Suprapubic skin (tissue), 4 donors: Measurements from ENCODE around the gene EIF3B. TPM values are rescaled to one million over a fixed set of nuclear protein-coding genes. Genes with fewer than 3 reads are reported as not detected.

ENCODE experiments used
- DNase-seq, 2 donors: peaks; one replicate each; pipeline ENCODE4 v3.0.0-alpha.2; 2019; ENCODE audit warnings: low spot score in 2 of 2
- H3K27ac ChIP-seq: fragments of 200-600 bp; sonication (generic); one replicate; pipeline ENCODE4 v1.5.1; 2019
- H3K27me3 ChIP-seq: fragments of 200-600 bp; sonication (generic); one replicate; pipeline ENCODE4 v1.5.1; 2019
- H3K36me3 ChIP-seq: fragments of 200-600 bp; sonication (generic); one replicate; pipeline ENCODE4 v1.5.1; 2019
- H3K4me1 ChIP-seq: fragments of 200-600 bp; sonication (generic); one replicate; pipeline ENCODE4 v1.5.1; 2019
- H3K4me3 ChIP-seq: fragments of 200-600 bp; sonication (generic); one replicate; pipeline ENCODE4 v1.5.1; 2019; ENCODE audit warnings: mild to moderate bottlenecking
- H3K9me3 ChIP-seq: fragments of 200-600 bp; sonication (generic); one replicate; pipeline ENCODE4 v1.5.1; 2019
- CTCF ChIP-seq, 2 donors: fragments of 200-600 bp in 1 of 2; fragments of 450-650 bp in 1 of 2; sonication (generic) in 1 of 2; IDR thresholded peaks; one replicate each; pipeline ENCODE4 v1.5.1; 2016 to 2019; ENCODE audit warnings: antibody characterized with exemption in 2 of 2, mild to moderate bottlenecking in 1 of 2, moderate library complexity in 1 of 2
- EP300 ChIP-seq: sonication (generic); formaldehyde crosslinking; IDR thresholded peaks from one replicate; pipeline ENCODE4 v1.6.1; 2017; ENCODE audit warnings: antibody characterized with exemption
- POLR2A ChIP-seq, 2 donors: fragments of 450-650 bp; IDR thresholded peaks; one replicate each; pipeline ENCODE4 v1.6.1; 2017; ENCODE audit warnings: antibody characterized with exemption in 2 of 2, mild to moderate bottlenecking in 2 of 2, moderate library complexity in 2 of 2
- POLR2AphosphoS5 ChIP-seq, 3 donors: sonication (generic); formaldehyde crosslinking; IDR thresholded peaks; one replicate each; pipeline ENCODE4 v1.6.1; 2017; ENCODE audit warnings: antibody characterized with exemption in 3 of 3
- WGBS: methylation state at CpG from one replicate; pipeline ENCODE4 v1.1.5; 2018; 5-methylcytosine and 5-hydroxymethylcytosine counted together
- total RNA-seq, 4 donors: library from RNA; depleted of rRNA; stranded (reverse); fragments of >200 nt; gene quantifications; one replicate each; pipeline ENCODE4 v1.1.0, GENCODE V29; 2016

The EIF3B gene
- total RNA-seq, 4 donors from 2014 or later, result 136 to 158 (median 139) TPM

- H3K9me3 ChIP-seq, result no peaks in the 10 kb centered on the region
- peaks cover 100% of the 10 kb centered on the region for H3K36me3 ChIP-seq
- TF ChIP-seq EP300 (no peak), POLR2A (IDR thresholded peaks at IDR 0.05) (no peak), CTCF (IDR thresholded peaks at IDR 0.05) (no peak), POLR2AphosphoS5 (IDR thresholded peaks at IDR 0.05) (no peak)
- no peak for DNase-seq
- H3K27ac ChIP-seq, result no peak overlapping the region
- WGBS, result 91% methylated on average over 6 of the region's 8 CpGs
- H3K27me3 ChIP-seq, result no peaks in the 10 kb centered on the region
- peaks cover 3% of the 10 kb centered on the region for H3K4me1 ChIP-seq
- no peak overlapping the region for H3K4me3 ChIP-seq
These were observed 16.7 kb downstream of the EIF3B start for GRCh38 chr7:2371329-2371728.

- TF ChIP-seq EP300 (no peak), POLR2A (IDR thresholded peaks at IDR 0.05) (no peak)
- DNase-seq, result no peak
- Histone ChIP-seq H3K9me3 (no peaks in the 10 kb centered on the region), H3K27ac (no peak overlapping the region), H3K4me1 (peaks cover 3% of the 10 kb centered on the region), H3K36me3 (peaks cover 99% of the 10 kb centered on the region), H3K27me3 (no peaks in the 10 kb centered on the region), H3K4me3 (no peak overlapping the region)
- WGBS, result 71% methylated on average over 14 of the region's 14 CpGs
These were observed 18.1 kb downstream of the EIF3B start for GRCh38 chr7:2372724-2373123.

GRCh38 chr7:2373124-2373556 lies 18.5 kb downstream of the EIF3B start:
- DNase-seq, result no peak

GRCh38 chr7:2373646-2374045 lies 19.0 kb downstream of the EIF3B start:
- DNase-seq, result no peak
- WGBS, result 88% methylated on average over 7 of the region's 7 CpGs
- no peaks in the 10 kb centered on the region for H3K9me3 ChIP-seq

More at GRCh38 chr7:2373124-2373556, 18.5 kb downstream of the EIF3B start:
- no peaks in the 10 kb centered on the region for H3K27me3 ChIP-seq
- H3K27ac ChIP-seq, result no peak overlapping the region
- H3K36me3 ChIP-seq, result peaks cover 95% of the 10 kb centered on the region
- WGBS, result 72% methylated on average over 7 of the region's 14 CpGs
- H3K9me3 ChIP-seq, result no peaks in the 10 kb centered on the region
- no peak overlapping the region for H3K4me3 ChIP-seq
- TF ChIP-seq EP300 (no peak), POLR2AphosphoS5 (IDR thresholded peaks at IDR 0.05) (no peak), CTCF (IDR thresholded peaks at IDR 0.05) (no peak), POLR2A (IDR thresholded peaks at IDR 0.05) (no peak)
- peaks cover 3% of the 10 kb centered on the region for H3K4me1 ChIP-seq

GRCh38 chr7:2374401-2374800 lies 19.8 kb downstream of the EIF3B start:
- DNase-seq, result no peak
- H3K9me3 ChIP-seq, result no peaks in the 10 kb centered on the region
- no peaks in the 10 kb centered on the region for H3K27me3 ChIP-seq
- TF ChIP-seq CTCF (IDR thresholded peaks at IDR 0.05) (no peak), POLR2AphosphoS5 (IDR thresholded peaks at IDR 0.05) (no peak), EP300 (no peak), POLR2A (IDR thresholded peaks at IDR 0.05) (no peak)
- 93% methylated on average over 17 of the region's 18 CpGs for WGBS
- H3K27ac ChIP-seq, result no peak overlapping the region
- H3K36me3 ChIP-seq, result peaks cover 95% of the 10 kb centered on the region
- no peak overlapping the region for H3K4me3 ChIP-seq
- H3K4me1 ChIP-seq, result peaks cover 3% of the 10 kb centered on the region

More at GRCh38 chr7:2373646-2374045, 19.0 kb downstream of the EIF3B start:
- Histone ChIP-seq H3K27ac (no peak overlapping the region), H3K27me3 (no peaks in the 10 kb centered on the region), H3K36me3 (peaks cover 95% of the 10 kb centered on the region), H3K4me3 (no peak overlapping the region), H3K4me1 (peaks cover 3% of the 10 kb centered on the region)
- no peak for TF ChIP-seq CTCF (IDR thresholded peaks at IDR 0.05)
- no peak for TF ChIP-seq POLR2AphosphoS5 (IDR thresholded peaks at IDR 0.05)
- TF ChIP-seq POLR2A (IDR thresholded peaks at IDR 0.05), result no peak
- TF ChIP-seq EP300, result no peak
